Peyer's patch (tissue), 4 donors: ENCODE results near the gene BABAM1.

Source experiments
- POLR2A ChIP-seq, 2 donors: fragments of 450-650 bp; IDR thresholded peaks; one replicate each; pipeline ENCODE4 v1.5.1; 2017; ENCODE audit warnings: antibody characterized with exemption in 2 of 2, mild to moderate bottlenecking in 2 of 2, moderate library complexity in 2 of 2
- TF ChIP-seq, protein P1 (sequence below), 6 experiments: fragments of 450-650 bp in 4 of 6; fragments of 200-600 bp in 2 of 6; sonication (generic) in 1 of 6; IDR thresholded peaks; one replicate each; pipeline ENCODE4 v1.5.1; 2017 to 2019; ENCODE audit warnings: antibody characterized with exemption in 6 of 6, mild to moderate bottlenecking in 3 of 6, moderate library complexity in 1 of 6

- TF ChIP-seq, protein P1, sequence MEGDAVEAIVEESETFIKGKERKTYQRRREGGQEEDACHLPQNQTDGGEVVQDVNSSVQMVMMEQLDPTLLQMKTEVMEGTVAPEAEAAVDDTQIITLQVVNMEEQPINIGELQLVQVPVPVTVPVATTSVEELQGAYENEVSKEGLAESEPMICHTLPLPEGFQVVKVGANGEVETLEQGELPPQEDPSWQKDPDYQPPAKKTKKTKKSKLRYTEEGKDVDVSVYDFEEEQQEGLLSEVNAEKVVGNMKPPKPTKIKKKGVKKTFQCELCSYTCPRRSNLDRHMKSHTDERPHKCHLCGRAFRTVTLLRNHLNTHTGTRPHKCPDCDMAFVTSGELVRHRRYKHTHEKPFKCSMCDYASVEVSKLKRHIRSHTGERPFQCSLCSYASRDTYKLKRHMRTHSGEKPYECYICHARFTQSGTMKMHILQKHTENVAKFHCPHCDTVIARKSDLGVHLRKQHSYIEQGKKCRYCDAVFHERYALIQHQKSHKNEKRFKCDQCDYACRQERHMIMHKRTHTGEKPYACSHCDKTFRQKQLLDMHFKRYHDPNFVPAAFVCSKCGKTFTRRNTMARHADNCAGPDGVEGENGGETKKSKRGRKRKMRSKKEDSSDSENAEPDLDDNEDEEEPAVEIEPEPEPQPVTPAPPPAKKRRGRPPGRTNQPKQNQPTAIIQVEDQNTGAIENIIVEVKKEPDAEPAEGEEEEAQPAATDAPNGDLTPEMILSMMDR (IDR thresholded peaks at IDR 0.05) = no peak
- TF ChIP-seq POLR2A (IDR thresholded peaks at IDR 0.05) = no peak
Measured at GRCh38 chr19:17318966-17319365, 51.7 kb downstream of the BABAM1 start.
